Measurements from ENCODE around the gene ARID3C. TPM values are rescaled to one million over a fixed set of nuclear protein-coding genes. Genes with fewer than 3 reads are reported as not detected.
A peak's percentile ranks its signal among the peaks of the same experiment; 100 is the strongest.

The ARID3C gene, protein sequence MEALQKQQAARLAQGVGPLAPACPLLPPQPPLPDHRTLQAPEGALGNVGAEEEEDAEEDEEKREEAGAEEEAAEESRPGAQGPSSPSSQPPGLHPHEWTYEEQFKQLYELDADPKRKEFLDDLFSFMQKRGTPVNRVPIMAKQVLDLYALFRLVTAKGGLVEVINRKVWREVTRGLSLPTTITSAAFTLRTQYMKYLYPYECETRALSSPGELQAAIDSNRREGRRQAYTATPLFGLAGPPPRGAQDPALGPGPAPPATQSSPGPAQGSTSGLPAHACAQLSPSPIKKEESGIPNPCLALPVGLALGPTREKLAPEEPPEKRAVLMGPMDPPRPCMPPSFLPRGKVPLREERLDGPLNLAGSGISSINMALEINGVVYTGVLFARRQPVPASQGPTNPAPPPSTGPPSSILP
- not detected for total RNA-seq
- not detected for polyA plus RNA-seq
- long read RNA-seq, donor 1, result 0 reads
- long read RNA-seq, donor 2, result 0 reads

DNA sequence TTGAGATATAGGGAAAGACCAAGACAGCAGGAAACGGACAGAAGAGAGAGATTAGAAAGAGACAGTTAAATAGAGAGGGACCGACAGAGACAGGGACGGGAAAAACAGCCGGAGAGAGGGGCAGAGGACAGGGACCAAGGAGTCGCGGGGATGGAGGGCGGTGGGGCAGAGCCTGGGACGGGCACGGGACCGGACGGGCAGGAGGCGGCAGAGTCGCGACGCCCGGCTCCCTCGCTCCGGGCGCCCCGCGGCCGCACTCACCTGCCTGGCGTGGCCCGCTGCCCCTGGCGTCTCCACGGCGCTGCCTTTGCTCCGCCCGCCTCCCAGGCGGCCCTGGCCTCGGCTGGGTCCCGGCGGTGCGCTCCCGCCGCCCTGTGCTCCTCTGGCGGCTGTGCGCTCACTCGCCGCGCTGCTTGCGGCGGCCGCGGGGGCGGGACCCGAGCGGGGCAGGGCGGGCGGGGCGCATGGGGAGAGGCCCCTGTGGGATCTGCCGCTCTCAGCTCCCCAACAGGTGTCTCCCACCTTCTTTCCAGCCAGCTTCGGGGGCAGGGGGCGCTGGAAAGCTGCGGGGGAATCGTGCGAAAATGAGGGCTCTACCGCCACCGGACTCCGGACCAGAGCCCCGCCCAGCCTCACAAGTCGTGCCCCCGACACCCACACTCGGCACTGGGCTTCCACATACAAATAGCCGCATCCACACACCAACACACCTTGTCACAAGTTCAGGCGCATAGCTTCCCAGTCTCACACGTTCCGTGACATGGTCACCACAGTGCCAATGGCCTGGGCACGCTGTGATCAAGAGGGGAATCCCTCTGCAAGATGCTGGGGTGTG is at the start of gene ARID3C:
ARID3C (minus strand) TSS at position 411 of the 835 bp plus-strand sequence. CDS start 1,052 bp downstream, outside the sequence.
- Histone ChIP-seq H3K36me3 (no peaks in the 10 kb centered on the region), H3K27me3 (replicated peaks in 1 of 7) (peaks cover 10 to 72% (median 64%) of the 10 kb centered on the region in 7 donors), H3K4me1 (peaks cover 0 to 37% (median 25%) of the 10 kb centered on the region in 6 donors), H3K4me3 (peak within 1 kb of the TSS; percentile 5 to 64 (median 40)), H3K27ac (no peak within 1 kb of the TSS), H3K9me3 (no peaks in the 10 kb centered on the region)
- no peak for DNase-seq
- intact Hi-C loops (cut with DNase I; ENCODE audit: low total_unique reads), result no loop called here
- TF ChIP-seq POLR2A (IDR thresholded peaks at IDR 0.05), result no peak
- TF ChIP-seq, protein P1, sequence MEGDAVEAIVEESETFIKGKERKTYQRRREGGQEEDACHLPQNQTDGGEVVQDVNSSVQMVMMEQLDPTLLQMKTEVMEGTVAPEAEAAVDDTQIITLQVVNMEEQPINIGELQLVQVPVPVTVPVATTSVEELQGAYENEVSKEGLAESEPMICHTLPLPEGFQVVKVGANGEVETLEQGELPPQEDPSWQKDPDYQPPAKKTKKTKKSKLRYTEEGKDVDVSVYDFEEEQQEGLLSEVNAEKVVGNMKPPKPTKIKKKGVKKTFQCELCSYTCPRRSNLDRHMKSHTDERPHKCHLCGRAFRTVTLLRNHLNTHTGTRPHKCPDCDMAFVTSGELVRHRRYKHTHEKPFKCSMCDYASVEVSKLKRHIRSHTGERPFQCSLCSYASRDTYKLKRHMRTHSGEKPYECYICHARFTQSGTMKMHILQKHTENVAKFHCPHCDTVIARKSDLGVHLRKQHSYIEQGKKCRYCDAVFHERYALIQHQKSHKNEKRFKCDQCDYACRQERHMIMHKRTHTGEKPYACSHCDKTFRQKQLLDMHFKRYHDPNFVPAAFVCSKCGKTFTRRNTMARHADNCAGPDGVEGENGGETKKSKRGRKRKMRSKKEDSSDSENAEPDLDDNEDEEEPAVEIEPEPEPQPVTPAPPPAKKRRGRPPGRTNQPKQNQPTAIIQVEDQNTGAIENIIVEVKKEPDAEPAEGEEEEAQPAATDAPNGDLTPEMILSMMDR (IDR thresholded peaks at IDR 0.05 in 8 of 11, conservative IDR thresholded peaks at IDR 0.05 in 3 of 11), result no peak
- TF ChIP-seq POLR2AphosphoS5 (IDR thresholded peaks at IDR 0.05), result no peak
- 0 to 3% (median 1%) methylated on average over 31 to 69 of the region's 69 CpGs for WGBS, 5 donors

DNA sequence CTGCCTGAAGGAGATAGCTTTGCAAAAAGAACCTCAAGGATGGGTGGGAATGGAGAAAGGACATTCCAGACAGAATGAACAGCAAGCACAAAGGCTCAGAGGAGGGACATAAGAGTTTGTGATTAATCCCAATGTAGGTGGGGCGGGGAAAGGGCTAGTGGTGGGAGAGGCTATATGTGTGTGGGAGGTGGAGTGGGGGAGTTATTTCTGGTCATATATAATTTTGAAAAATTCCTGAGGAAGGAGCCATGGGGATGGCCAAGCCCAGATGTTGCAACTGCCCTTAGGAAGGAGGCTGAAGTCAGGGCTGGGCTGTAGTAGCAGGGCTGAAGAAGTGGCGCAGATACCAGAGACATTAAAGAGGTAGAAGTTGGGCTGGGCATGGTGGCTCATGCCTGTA is 47.0 kb upstream of the ARID3C start:
- intact Hi-C loops (cut with DNase I; ENCODE audit: low total_unique reads), result no loop called here
- Histone ChIP-seq H3K36me3 (no peaks in the 10 kb centered on the region), H3K9me3 (no peaks in the 10 kb centered on the region), H3K4me1 (no peaks in the 10 kb centered on the region), H3K27ac (no peak overlapping the region), H3K27me3 (replicated peaks in 1 of 7) (no peaks in the 10 kb centered on the region), H3K4me3 (no peak overlapping the region)
- no peak for TF ChIP-seq POLR2AphosphoS5 (IDR thresholded peaks at IDR 0.05)
- no peak for DNase-seq
- WGBS, 5 donors, result 93 to 96% (median 95%) methylated on average over 2 of the region's 2 CpGs

DNA sequence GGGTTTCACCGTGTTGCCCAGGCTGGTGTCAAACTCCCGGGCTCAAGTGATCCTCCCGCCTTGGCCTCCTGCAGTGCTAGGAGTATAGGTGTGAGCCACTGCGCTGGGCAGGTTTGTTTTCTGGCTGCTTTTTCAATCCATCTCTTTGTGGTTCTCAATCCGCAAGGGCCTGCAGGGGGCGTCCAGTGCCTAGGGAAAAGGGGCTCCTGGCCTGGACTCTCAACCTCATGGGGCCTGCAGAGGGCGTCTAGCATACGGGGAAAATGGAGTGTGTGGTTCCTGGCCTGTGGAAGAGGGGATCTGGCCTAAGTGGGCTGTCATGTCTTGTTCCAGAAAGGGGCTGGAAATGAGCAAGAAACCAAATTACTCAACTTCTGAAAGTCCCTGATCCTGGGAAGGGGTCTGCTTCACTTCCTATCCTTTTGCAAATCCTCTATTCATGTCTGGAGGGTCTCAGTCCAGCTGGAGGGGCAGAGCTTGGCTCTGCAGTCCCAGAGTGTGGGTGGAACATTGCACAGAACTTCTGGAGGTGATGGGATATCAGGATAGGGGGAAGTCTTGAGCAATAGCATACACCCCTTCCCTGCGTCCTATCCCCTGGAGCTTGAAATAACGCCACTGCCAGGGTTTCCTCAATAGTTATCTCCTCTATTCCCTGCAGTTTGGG is 46.3 kb upstream of the ARID3C start:
- no peaks in the 10 kb centered on the region for H3K4me1 ChIP-seq
- intact Hi-C loops (cut with DNase I; ENCODE audit: low total_unique reads), result no loop called here
- TF ChIP-seq, protein P1 (IDR thresholded peaks at IDR 0.05 in 8 of 11, conservative IDR thresholded peaks at IDR 0.05 in 3 of 11), result peak in 10 of 11 experiments; percentile 17 to 70 (median 59)
- TF ChIP-seq POLR2A (IDR thresholded peaks at IDR 0.05) (no peak), POLR2AphosphoS5 (IDR thresholded peaks at IDR 0.05) (no peak)
- peak; percentile 82 for DNase-seq
- H3K27ac ChIP-seq, result no peak overlapping the region
- no peaks in the 10 kb centered on the region for H3K36me3 ChIP-seq
- H3K4me3 ChIP-seq, result no peak overlapping the region
- WGBS, 5 donors, result 27 to 29% (median 28%) methylated on average over 10 of the region's 10 CpGs
- no peaks in the 10 kb centered on the region for H3K27me3 ChIP-seq (replicated peaks in 1 of 7)
- peaks cover 0 to 6% (median 3%) of the 10 kb centered on the region in 8 donors for H3K9me3 ChIP-seq

DNA sequence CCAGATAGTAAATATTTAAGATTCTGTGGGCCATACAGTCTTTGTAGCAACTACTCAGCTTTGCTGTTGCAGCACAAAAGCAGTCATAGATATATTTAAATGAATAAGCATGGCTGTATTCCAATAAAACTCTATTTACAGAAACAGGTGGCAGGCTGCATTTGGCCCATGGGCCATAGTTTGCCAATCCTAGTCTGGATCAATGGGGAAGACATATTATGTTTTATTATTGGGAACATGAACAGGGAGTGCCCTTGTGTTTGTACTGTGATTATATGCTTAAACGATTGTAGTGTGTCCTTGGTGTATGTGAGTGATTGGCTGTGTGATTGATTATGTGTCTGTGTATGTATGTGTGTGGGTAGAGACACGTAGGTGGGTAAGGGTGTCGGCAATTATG is 45.6 kb upstream of the ARID3C start:
- Histone ChIP-seq H3K27ac (no peak overlapping the region), H3K4me3 (no peak overlapping the region), H3K4me1 (no peaks in the 10 kb centered on the region), H3K27me3 (replicated peaks in 1 of 7) (no peaks in the 10 kb centered on the region), H3K36me3 (peaks cover 0 to 4% (median 0%) of the 10 kb centered on the region in 6 donors), H3K9me3 (peaks cover 0 to 14% (median 10%) of the 10 kb centered on the region in 8 donors)
- TF ChIP-seq POLR2AphosphoS5 (IDR thresholded peaks at IDR 0.05) (no peak), POLR2A (IDR thresholded peaks at IDR 0.05) (no peak)
- TF ChIP-seq, protein P1 (IDR thresholded peaks at IDR 0.05 in 8 of 11, conservative IDR thresholded peaks at IDR 0.05 in 3 of 11), result no peak
- WGBS, 5 donors, result 83 to 95% (median 90%) methylated on average over 3 of the region's 3 CpGs
- no peak for DNase-seq
- intact Hi-C loops (cut with DNase I; ENCODE audit: low total_unique reads), result no loop called here

Measured in spleen (tissue), 13 donors.